ENCODE results near the gene TRAF3IP3. TPM values are rescaled to one million over a fixed set of nuclear protein-coding genes. Genes with fewer than 3 reads are reported as not detected.
A peak's percentile ranks its signal among the peaks of the same experiment; 100 is the strongest.

TRAF3IP3 gene
- total and polyA plus RNA-seq, 2 of the 13 experiments (the other 11 are each of a cell fraction or from before 2014, with no cell fraction given): not detected

DNA sequence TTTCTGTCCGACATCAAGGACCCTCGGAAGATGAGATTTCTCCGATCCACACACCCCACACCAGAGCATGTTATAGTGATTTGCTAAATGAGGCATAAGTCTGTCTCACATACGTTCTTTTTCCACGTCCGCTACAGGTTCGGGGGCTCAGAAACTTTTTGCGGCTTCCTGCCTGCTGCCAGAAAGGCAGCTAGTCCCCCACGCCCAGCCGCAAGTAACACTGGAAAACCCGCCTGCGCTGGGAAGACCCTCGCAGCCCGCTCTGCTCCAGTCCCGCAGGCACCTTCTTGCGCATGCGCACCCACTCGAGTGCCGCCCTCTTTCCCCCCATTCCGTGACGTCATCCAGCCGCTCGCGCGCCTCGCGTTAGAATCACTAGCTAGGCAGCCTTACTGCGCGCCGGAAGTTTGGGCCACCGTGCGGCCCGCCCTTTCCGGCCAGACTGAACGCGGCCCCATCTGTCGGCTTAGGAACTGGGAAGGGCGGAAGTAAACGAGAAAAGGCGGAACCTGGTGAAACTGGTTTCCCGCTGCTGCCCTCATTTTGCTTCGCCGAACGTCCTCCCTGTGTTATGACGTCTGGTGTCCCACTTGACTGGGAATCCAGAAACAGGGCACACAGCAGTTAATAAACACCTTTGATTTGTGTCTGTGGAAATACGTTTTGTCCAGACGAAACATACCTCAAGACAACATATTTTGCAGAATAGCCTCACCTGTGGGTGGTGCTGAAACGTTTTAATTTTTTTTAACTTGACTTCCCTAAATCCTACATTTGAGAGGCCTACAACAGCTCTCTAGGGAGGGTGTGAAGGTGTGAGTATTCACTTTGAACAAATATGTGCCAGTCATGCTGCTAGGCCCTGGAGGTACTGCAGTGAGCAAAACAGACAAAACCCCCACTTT lies 28.7 kb downstream of the TRAF3IP3 start, which contains the start of gene C1orf74 (continued):
- no peak for TF ChIP-seq ZNF7 (CRISPR knock-in tag; IDR thresholded peaks at IDR 0.05)
- TF ChIP-seq PAX8 (CRISPR knock-in tag; IDR thresholded peaks at IDR 0.05; ENCODE audit: borderline replicate concordance): no peak
- no peak for TF ChIP-seq RELA (CRISPR knock-in tag; IDR thresholded peaks at IDR 0.05)
- TF ChIP-seq, protein P1, sequence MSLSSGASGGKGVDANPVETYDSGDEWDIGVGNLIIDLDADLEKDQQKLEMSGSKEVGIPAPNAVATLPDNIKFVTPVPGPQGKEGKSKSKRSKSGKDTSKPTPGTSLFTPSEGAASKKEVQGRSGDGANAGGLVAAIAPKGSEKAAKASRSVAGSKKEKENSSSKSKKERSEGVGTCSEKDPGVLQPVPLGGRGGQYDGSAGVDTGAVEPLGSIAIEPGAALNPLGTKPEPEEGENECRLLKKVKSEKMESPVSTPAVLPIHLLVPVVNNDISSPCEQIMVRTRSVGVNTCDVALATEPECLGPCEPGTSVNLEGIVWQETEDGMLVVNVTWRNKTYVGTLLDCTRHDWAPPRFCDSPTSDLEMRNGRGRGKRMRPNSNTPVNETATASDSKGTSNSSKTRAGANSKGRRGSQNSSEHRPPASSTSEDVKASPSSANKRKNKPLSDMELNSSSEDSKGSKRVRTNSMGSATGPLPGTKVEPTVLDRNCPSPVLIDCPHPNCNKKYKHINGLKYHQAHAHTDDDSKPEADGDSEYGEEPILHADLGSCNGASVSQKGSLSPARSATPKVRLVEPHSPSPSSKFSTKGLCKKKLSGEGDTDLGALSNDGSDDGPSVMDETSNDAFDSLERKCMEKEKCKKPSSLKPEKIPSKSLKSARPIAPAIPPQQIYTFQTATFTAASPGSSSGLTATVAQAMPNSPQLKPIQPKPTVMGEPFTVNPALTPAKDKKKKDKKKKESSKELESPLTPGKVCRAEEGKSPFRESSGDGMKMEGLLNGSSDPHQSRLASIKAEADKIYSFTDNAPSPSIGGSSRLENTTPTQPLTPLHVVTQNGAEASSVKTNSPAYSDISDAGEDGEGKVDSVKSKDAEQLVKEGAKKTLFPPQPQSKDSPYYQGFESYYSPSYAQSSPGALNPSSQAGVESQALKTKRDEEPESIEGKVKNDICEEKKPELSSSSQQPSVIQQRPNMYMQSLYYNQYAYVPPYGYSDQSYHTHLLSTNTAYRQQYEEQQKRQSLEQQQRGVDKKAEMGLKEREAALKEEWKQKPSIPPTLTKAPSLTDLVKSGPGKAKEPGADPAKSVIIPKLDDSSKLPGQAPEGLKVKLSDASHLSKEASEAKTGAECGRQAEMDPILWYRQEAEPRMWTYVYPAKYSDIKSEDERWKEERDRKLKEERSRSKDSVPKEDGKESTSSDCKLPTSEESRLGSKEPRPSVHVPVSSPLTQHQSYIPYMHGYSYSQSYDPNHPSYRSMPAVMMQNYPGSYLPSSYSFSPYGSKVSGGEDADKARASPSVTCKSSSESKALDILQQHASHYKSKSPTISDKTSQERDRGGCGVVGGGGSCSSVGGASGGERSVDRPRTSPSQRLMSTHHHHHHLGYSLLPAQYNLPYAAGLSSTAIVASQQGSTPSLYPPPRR (CRISPR knock-in tag; IDR thresholded peaks at IDR 0.05; ENCODE audit: borderline replicate concordance): no peak
- no peak for TF ChIP-seq FLYWCH1 (CRISPR knock-in tag; IDR thresholded peaks at IDR 0.05)
- TF ChIP-seq, protein P2, sequence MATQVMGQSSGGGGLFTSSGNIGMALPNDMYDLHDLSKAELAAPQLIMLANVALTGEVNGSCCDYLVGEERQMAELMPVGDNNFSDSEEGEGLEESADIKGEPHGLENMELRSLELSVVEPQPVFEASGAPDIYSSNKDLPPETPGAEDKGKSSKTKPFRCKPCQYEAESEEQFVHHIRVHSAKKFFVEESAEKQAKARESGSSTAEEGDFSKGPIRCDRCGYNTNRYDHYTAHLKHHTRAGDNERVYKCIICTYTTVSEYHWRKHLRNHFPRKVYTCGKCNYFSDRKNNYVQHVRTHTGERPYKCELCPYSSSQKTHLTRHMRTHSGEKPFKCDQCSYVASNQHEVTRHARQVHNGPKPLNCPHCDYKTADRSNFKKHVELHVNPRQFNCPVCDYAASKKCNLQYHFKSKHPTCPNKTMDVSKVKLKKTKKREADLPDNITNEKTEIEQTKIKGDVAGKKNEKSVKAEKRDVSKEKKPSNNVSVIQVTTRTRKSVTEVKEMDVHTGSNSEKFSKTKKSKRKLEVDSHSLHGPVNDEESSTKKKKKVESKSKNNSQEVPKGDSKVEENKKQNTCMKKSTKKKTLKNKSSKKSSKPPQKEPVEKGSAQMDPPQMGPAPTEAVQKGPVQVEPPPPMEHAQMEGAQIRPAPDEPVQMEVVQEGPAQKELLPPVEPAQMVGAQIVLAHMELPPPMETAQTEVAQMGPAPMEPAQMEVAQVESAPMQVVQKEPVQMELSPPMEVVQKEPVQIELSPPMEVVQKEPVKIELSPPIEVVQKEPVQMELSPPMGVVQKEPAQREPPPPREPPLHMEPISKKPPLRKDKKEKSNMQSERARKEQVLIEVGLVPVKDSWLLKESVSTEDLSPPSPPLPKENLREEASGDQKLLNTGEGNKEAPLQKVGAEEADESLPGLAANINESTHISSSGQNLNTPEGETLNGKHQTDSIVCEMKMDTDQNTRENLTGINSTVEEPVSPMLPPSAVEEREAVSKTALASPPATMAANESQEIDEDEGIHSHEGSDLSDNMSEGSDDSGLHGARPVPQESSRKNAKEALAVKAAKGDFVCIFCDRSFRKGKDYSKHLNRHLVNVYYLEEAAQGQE (IDR thresholded peaks at IDR 0.05; ENCODE audit: borderline replicate concordance in 1 of 2, low read depth in 1 of 2, low read length in 2 of 2): no peak
- no peak for TF ChIP-seq PLRG1 (conservative IDR thresholded peaks at IDR 0.05)
- TF ChIP-seq ZNF674 (CRISPR knock-in tag; IDR thresholded peaks at IDR 0.05; ENCODE audit: low read depth): no peak
- TF ChIP-seq NRL (CRISPR knock-in tag; IDR thresholded peaks at IDR 0.05; ENCODE audit: borderline replicate concordance): no peak
- no peak for TF ChIP-seq ZSCAN29 (CRISPR knock-in tag; conservative IDR thresholded peaks at IDR 0.05)
- TF ChIP-seq ZNF382 (CRISPR knock-in tag; IDR thresholded peaks at IDR 0.05; ENCODE audit: borderline replicate concordance): no peak
- TF ChIP-seq DR1 (CRISPR knock-in tag; IDR thresholded peaks at IDR 0.05): no peak
- TF ChIP-seq, protein P3, sequence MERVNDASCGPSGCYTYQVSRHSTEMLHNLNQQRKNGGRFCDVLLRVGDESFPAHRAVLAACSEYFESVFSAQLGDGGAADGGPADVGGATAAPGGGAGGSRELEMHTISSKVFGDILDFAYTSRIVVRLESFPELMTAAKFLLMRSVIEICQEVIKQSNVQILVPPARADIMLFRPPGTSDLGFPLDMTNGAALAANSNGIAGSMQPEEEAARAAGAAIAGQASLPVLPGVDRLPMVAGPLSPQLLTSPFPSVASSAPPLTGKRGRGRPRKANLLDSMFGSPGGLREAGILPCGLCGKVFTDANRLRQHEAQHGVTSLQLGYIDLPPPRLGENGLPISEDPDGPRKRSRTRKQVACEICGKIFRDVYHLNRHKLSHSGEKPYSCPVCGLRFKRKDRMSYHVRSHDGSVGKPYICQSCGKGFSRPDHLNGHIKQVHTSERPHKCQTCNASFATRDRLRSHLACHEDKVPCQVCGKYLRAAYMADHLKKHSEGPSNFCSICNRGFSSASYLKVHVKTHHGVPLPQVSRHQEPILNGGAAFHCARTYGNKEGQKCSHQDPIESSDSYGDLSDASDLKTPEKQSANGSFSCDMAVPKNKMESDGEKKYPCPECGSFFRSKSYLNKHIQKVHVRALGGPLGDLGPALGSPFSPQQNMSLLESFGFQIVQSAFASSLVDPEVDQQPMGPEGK (CRISPR knock-in tag; IDR thresholded peaks at IDR 0.05): peak; percentile 24; the same call in 1 of the 2 replicates
- no peak for TF ChIP-seq LCORL (IDR thresholded peaks at IDR 0.05)
- peak; percentile 23; the same call in 1 of the 2 replicates for TF ChIP-seq LCORL (CRISPR knock-in tag; IDR thresholded peaks at IDR 0.05)
- no peak for TF ChIP-seq CBFB (CRISPR knock-in tag; IDR thresholded peaks at IDR 0.05)
- TF ChIP-seq, protein P4, sequence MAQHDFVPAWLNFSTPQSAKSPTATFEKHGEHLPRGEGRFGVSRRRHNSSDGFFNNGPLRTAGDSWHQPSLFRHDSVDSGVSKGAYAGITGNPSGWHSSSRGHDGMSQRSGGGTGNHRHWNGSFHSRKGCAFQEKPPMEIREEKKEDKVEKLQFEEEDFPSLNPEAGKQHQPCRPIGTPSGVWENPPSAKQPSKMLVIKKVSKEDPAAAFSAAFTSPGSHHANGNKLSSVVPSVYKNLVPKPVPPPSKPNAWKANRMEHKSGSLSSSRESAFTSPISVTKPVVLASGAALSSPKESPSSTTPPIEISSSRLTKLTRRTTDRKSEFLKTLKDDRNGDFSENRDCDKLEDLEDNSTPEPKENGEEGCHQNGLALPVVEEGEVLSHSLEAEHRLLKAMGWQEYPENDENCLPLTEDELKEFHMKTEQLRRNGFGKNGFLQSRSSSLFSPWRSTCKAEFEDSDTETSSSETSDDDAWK (CRISPR knock-in tag; IDR thresholded peaks at IDR 0.05): no peak

Measured in HepG2 (cell line).